IMR-90 (cell line): Measurements from ENCODE around the gene COTL1. TPM values are rescaled to one million over a fixed set of nuclear protein-coding genes. Genes with fewer than 3 reads are reported as not detected.

Experiments
- ATAC-seq: fragments of 200-7000 bp; cut with Tn5 transposase; 2 replicates; pipeline ENCODE4 v1.9.1; 2020; ENCODE audit warnings: low read depth, mild to moderate bottlenecking, moderate library complexity
- BruUV-seq: library from RNA; stranded (reverse); fragments of 400-500 nt; replicated peaks from 2 replicates; lab custom pipeline; 2021; lab: Mats Ljungman, UMichigan
- CTCF ChIA-PET: fragments of 300-600 bp; formaldehyde crosslinking; extraction: SDS; loops from one replicate; lab custom pipeline; 2021; ENCODE audit warnings: antibody characterized with exemption; lab: Yijun Ruan, JAX
- POLR2A ChIA-PET: fragments of 300-600 bp; sonication (Branson Sonifier 250); formaldehyde crosslinking; loops from one replicate; lab custom pipeline; 2022; ENCODE audit warnings: antibody characterized with exemption; ENCODE audit not compliant: unreplicated experiment; lab: Charles Lee
- DNase-seq: peaks from one replicate; pipeline ENCODE4 v3.0.0; 2013
- H2AFZ ChIP-seq: replicated peaks from 2 replicates; pipeline ENCODE3; 2013; ENCODE audit warnings: low read length, mild to moderate bottlenecking; ENCODE audit not compliant: poor library complexity
- H2AK5ac ChIP-seq: 2 replicates; pipeline ENCODE4 v1.6.1; 2013; ENCODE audit warnings: low read depth, low read length, inconsistent platforms
- H2AK9ac ChIP-seq: replicated peaks from 2 replicates; pipeline ENCODE3; 2013; ENCODE audit warnings: mild to moderate bottlenecking, low read depth, low read length, moderate library complexity; ENCODE audit not compliant: poor library complexity
- H2BK120ac ChIP-seq: 2 replicates; pipeline ENCODE4 v1.6.1; 2013; ENCODE audit warnings: low read depth, low read length, inconsistent platforms
- H2BK15ac ChIP-seq: 3 replicates; pipeline ENCODE4 v1.6.1; 2013; ENCODE audit warnings: low read depth, low read length, inconsistent platforms
- H2BK20ac ChIP-seq: 2 replicates; pipeline ENCODE4 v1.6.1; 2013; ENCODE audit warnings: low read depth, mild to moderate bottlenecking, inconsistent platforms, low read length, moderate library complexity
- H2BK5ac ChIP-seq: 2 replicates; pipeline ENCODE4 v1.6.1; 2013; ENCODE audit warnings: mild to moderate bottlenecking, low read depth, low read length, inconsistent platforms; ENCODE audit not compliant: poor library complexity, severe bottlenecking
- H3K14ac ChIP-seq: replicated peaks from 2 replicates; pipeline ENCODE4 v1.6.1; 2013; ENCODE audit warnings: low read depth, low read length, inconsistent platforms
- H3K18ac ChIP-seq: 2 replicates; pipeline ENCODE4 v1.6.1; 2013; ENCODE audit warnings: low read depth, low read length, control low read depth
- H3K23ac ChIP-seq: 2 replicates; pipeline ENCODE4 v1.6.1; 2013; ENCODE audit warnings: low read depth, low read length, inconsistent platforms
- H3K27ac ChIP-seq: 2 replicates; pipeline ENCODE4 v1.5.1; 2013; ENCODE audit warnings: mild to moderate bottlenecking, control low read depth, low read length; ENCODE audit not compliant: insufficient read depth
- H3K27me3 ChIP-seq: 2 replicates; pipeline ENCODE4 v1.6.1; 2013; ENCODE audit warnings: low read length; ENCODE audit not compliant: control insufficient read depth, insufficient read depth
- H3K36me3 ChIP-seq: 2 replicates; pipeline ENCODE4 v1.6.1; 2013; ENCODE audit warnings: low read length, mixed read lengths; ENCODE audit not compliant: control insufficient read depth, insufficient read depth
- H3K4ac ChIP-seq: 2 replicates; pipeline ENCODE4 v1.6.1; 2013; ENCODE audit warnings: low read depth, low read length, inconsistent platforms
- H3K4me1 ChIP-seq: 2 replicates; pipeline ENCODE4 v1.6.1; 2013; ENCODE audit warnings: low read length, mixed read lengths; ENCODE audit not compliant: control insufficient read depth, insufficient read depth
- H3K4me2 ChIP-seq: 2 replicates; pipeline ENCODE4 v1.6.1; 2013; ENCODE audit warnings: low read depth, mild to moderate bottlenecking, control low read depth, low read length, moderate library complexity
- H3K4me3 ChIP-seq: 2 replicates; pipeline ENCODE4 v1.5.1; 2013; ENCODE audit warnings: low read depth, mild to moderate bottlenecking, control low read depth, low read length, moderate library complexity; ENCODE audit not compliant: insufficient read depth
- H3K56ac ChIP-seq: 2 replicates; pipeline ENCODE4 v1.6.1; 2013; ENCODE audit warnings: low read length, inconsistent platforms; ENCODE audit not compliant: insufficient read depth; ENCODE audit errors: extremely low read depth
- H3K79me1 ChIP-seq, 2 experiments: 2 replicates each; pipeline ENCODE4 v1.6.1; 2013; ENCODE audit warnings: low read length in 2 of 2, inconsistent platforms in 1 of 2, low read depth in 1 of 2
- H3K9ac ChIP-seq: 2 replicates; pipeline ENCODE4 v1.6.1; 2013; ENCODE audit warnings: low read depth, low read length, control low read depth
- H3K9me1 ChIP-seq: 2 replicates; pipeline ENCODE4 v1.6.1; 2013; ENCODE audit warnings: low read length, inconsistent platforms; ENCODE audit not compliant: insufficient read depth
- H3K9me3 ChIP-seq: 2 replicates; pipeline ENCODE4 v1.6.1; 2013; ENCODE audit warnings: low read length; ENCODE audit not compliant: control insufficient read depth, insufficient read depth
- H4K20me1 ChIP-seq: 2 replicates; pipeline ENCODE4 v1.6.1; 2013; ENCODE audit warnings: low read length, inconsistent platforms; ENCODE audit not compliant: insufficient read depth
- H4K5ac ChIP-seq: 2 replicates; pipeline ENCODE4 v1.6.1; 2013; ENCODE audit warnings: mild to moderate bottlenecking, low read depth, low read length, control low read depth
- H4K8ac ChIP-seq, 2 experiments: 2 replicates each; pipeline ENCODE4 v1.6.1; 2013; ENCODE audit warnings: low read depth in 2 of 2, low read length in 2 of 2, control low read depth in 1 of 2, inconsistent platforms in 1 of 2
- H4K91ac ChIP-seq: 2 replicates; pipeline ENCODE4 v1.6.1; 2013; ENCODE audit warnings: low read depth, low read length, inconsistent platforms; ENCODE audit not compliant: insufficient read depth
- NFE2L2 ChIP-seq: fragments of 150-350 bp; IDR thresholded peaks from 2 replicates; pipeline ENCODE4 v1.6.1; 2016; ENCODE audit warnings: low read depth, mild to moderate bottlenecking, low read length
- RCOR1 ChIP-seq: IDR thresholded peaks from 2 replicates; pipeline ENCODE4 v1.6.1; 2012; ENCODE audit warnings: mild to moderate bottlenecking, low read length, improper control_type of control experiment; ENCODE audit not compliant: insufficient replicate concordance
- USF2 ChIP-seq: fragments of 150-350 bp; IDR thresholded peaks from 2 replicates; pipeline ENCODE4 v1.6.1; 2017; ENCODE audit warnings: mild to moderate bottlenecking, antibody characterized with exemption, low read length, low read depth
- WGBS, 2 experiments: methylation state at CpG; one replicate each; pipeline versions ENCODE4 v1.1.5 to v1.1.7; 2013; ENCODE audit warnings: missing lambda C conversion rate in 2 of 2; ENCODE audit not compliant: insufficient read length in 1 of 2; ENCODE audit errors: extremely low coverage in 2 of 2; 5-methylcytosine and 5-hydroxymethylcytosine counted together
- dilution Hi-C: fragments of 300-500 bp; cut with HindIII; formaldehyde crosslinking; loops from one replicate; pipeline ENCODE4 v1.14.3; 2018; ENCODE audit warnings: low sequenced_read_pairs; ENCODE audit not compliant: unreplicated experiment
- in situ Hi-C: fragments of 300-500 bp; cut with MboI; formaldehyde crosslinking; loops from 3 replicates; pipeline ENCODE4 v1.14.3; 2019; ENCODE audit warnings: low sequenced_read_pairs, inconsistent platforms, mixed read lengths
- intact Hi-C: fragments of 100-400 bp; cut with micrococcal nuclease; formaldehyde crosslinking; loops from 2 replicates; pipeline ENCODE4 v1.10.0; 2022
- polyA plus RNA-seq, 3 experiments: library from polyadenylated mRNA; depleted of rRNA; stranded (reverse); fragments of >200 nt; gene quantifications; 2 replicates each; pipeline ENCODE4 v1.2.3, GENCODE V29; 2012; ENCODE audit warnings: low replicate concordance in 1 of 3
- total RNA-seq: library from RNA; depleted of rRNA; stranded (reverse); fragments of >200 nt; gene quantifications from 2 replicates; pipeline ENCODE4 v1.2.3, GENCODE V29; 2012

Gene COTL1
- total and polyA plus RNA-seq, 2 of the 4 experiments (the other 2 are of a cell fraction), result 144 to 258 TPM

DNA sequence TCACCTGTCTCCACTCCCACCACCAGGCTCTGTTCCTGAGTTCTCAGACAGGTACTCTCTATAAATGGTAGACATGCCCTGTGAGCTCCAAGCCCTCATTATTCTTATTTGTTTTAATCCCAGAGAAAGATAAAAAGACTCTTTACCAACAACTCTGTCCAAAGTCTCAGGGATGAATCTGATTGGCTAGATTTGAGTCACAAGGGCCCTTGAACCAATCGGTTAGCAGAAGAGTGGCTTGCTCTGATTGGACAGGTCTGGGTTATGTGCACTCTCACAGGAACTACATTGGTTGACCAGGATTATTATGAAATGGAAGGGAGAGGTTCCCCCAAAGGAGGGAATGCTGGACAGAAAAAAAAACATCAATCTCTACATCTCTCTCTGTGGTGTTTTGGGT lies 7.5 kb downstream of the COTL1 start:
- DNase-seq (no peak), ATAC-seq (no peak)
- H3K23ac ChIP-seq, result no peak overlapping the region; the same call in 1 of the 2 replicates
- no peak overlapping the region for H2BK120ac ChIP-seq
- ChIA-PET POLR2A (no interaction called here), CTCF (no interaction called here)
- peaks cover 100% of the 10 kb centered on the region for H4K20me1 ChIP-seq
- no peak overlapping the region for H2AFZ ChIP-seq
- H3K4ac ChIP-seq, result no peak overlapping the region
- in situ Hi-C loops, result no loop called here
- H3K56ac ChIP-seq, result no peak overlapping the region
- no peak overlapping the region for H3K9ac ChIP-seq
- H2BK20ac ChIP-seq, result no peak overlapping the region
- intact Hi-C loops, result loop anchor here (5.0 to 10.0 kb wide), 2 partner anchors 43 to 316 kb away; partner anchors contain the start of gene WFDC1
- no peak overlapping the region for H4K8ac ChIP-seq
- dilution Hi-C loops, result no loop called here
- TF ChIP-seq RCOR1 (no peak), NFE2L2 (no peak), USF2 (peak; percentile 83)
- BruUV-seq, result no TSS peak
- no peak overlapping the region for H3K4me3 ChIP-seq
- H3K4me2 ChIP-seq, result no peak overlapping the region
- WGBS, 2 experiments, result 100% methylated on average over 1 of the region's 1 CpG; no CpG with 5 or more reads in 1 of the 2 experiments
- H3K18ac ChIP-seq, result no peak overlapping the region
- H4K5ac ChIP-seq, result no peak overlapping the region
- H2AK5ac ChIP-seq, result no peak overlapping the region
- peaks cover 3% of the 10 kb centered on the region; the same call in 1 of the 2 replicates for H3K9me3 ChIP-seq
- no peak overlapping the region for H2BK15ac ChIP-seq
- H3K27me3 ChIP-seq, result no peaks in the 10 kb centered on the region
- no peak overlapping the region for H2AK9ac ChIP-seq
- H3K9me1 ChIP-seq, result peaks cover 48% of the 10 kb centered on the region
- H3K14ac ChIP-seq, result no peak overlapping the region
- peaks cover 29% of the 10 kb centered on the region for H3K4me1 ChIP-seq
- peaks cover 41% of the 10 kb centered on the region for H3K36me3 ChIP-seq
- H4K91ac ChIP-seq, result no peak overlapping the region
- H2BK5ac ChIP-seq, result no peak overlapping the region
- peaks cover 9 to 94% of the 10 kb centered on the region in 2 experiments for H3K79me1 ChIP-seq
- no peak overlapping the region for H3K27ac ChIP-seq
